HL-60 (cell line): Measurements from ENCODE around the gene WWC1.

Experiments used
- DNase-seq, 2 experiments: peaks; one replicate each; pipeline ENCODE4 v3.0.0-alpha.2; 2010 to 2020; ENCODE audit warnings: low read depth in 1 of 2, low spot score in 1 of 2
- H3K27ac ChIP-seq: fragments of 250-450 bp; sonication (Bioruptor Pico); replicated peaks from 2 replicates; pipeline ENCODE4 v1.5.1; 2020; ENCODE audit warnings: mild to moderate bottlenecking, moderate library complexity
- H3K27me3 ChIP-seq: fragments of 250-450 bp; sonication (Bioruptor Pico); 2 replicates; pipeline ENCODE4 v1.5.1; 2021; ENCODE audit warnings: mild to moderate bottlenecking, moderate library complexity; ENCODE audit not compliant: insufficient read depth, poor library complexity, severe bottlenecking
- H3K4me3 ChIP-seq: replicated peaks from 2 replicates; pipeline ENCODE4 v1.5.1; 2011; ENCODE audit warnings: mild to moderate bottlenecking, control low read depth, low read length; ENCODE audit not compliant: insufficient read depth
- CTCF ChIP-seq: IDR thresholded peaks from one replicate; pipeline ENCODE4 v1.5.1; 2011; ENCODE audit warnings: low read length, control low read depth, inconsistent platforms; ENCODE audit not compliant: insufficient read depth
- GABPA ChIP-seq: IDR thresholded peaks from 2 replicates; pipeline ENCODE4 v1.6.1; 2012; ENCODE audit warnings: low read depth
- POLR2AphosphoS5 ChIP-seq: IDR thresholded peaks from 2 replicates; pipeline ENCODE4 v1.6.1; 2012; ENCODE audit warnings: low read depth
- REST ChIP-seq: IDR thresholded peaks from 2 replicates; pipeline ENCODE4 v1.6.1; 2012; ENCODE audit warnings: low read depth; ENCODE audit not compliant: insufficient replicate concordance
- SPI1 ChIP-seq: IDR thresholded peaks from 2 replicates; pipeline ENCODE4 v1.6.1; 2012; ENCODE audit warnings: low read depth, mild to moderate bottlenecking, borderline replicate concordance

WWC1 gene

GRCh38 chr5:168334280-168334679, 42.8 kb downstream of the WWC1 start:
- TF ChIP-seq REST (no peak), SPI1 (no peak), POLR2AphosphoS5 (no peak), GABPA (no peak), CTCF (no peak)
- DNase-seq = no peak
- Histone ChIP-seq H3K4me3 (no peak overlapping the region), H3K27ac (no peak overlapping the region), H3K27me3 (no peaks in the 10 kb centered on the region)

- no peak for DNase-seq
- Histone ChIP-seq H3K4me3 (no peak overlapping the region), H3K27ac (no peak overlapping the region)
These were observed 43.2 kb downstream of the WWC1 start for GRCh38 chr5:168334695-168335094.

GRCh38 chr5:168337361-168337760, 45.9 kb downstream of the WWC1 start:
- no peak overlapping the region for H3K4me3 ChIP-seq
- TF ChIP-seq CTCF = no peak
- TF ChIP-seq REST = no peak
- TF ChIP-seq POLR2AphosphoS5 = no peak
- no peak for TF ChIP-seq GABPA
- TF ChIP-seq SPI1 = no peak
- DNase-seq = no peak
- no peaks in the 10 kb centered on the region for H3K27me3 ChIP-seq
- no peak overlapping the region for H3K27ac ChIP-seq

More at GRCh38 chr5:168334695-168335094, 43.2 kb downstream of the WWC1 start:
- no peak for TF ChIP-seq SPI1
- no peak for TF ChIP-seq CTCF
- TF ChIP-seq POLR2AphosphoS5 = no peak
- TF ChIP-seq GABPA = no peak
- no peak for TF ChIP-seq REST
- H3K27me3 ChIP-seq = no peaks in the 10 kb centered on the region
